Gastroesophageal sphincter (tissue), 4 donors: Measurements from ENCODE around the gene KCTD21. TPM values are rescaled to one million over a fixed set of nuclear protein-coding genes. Genes with fewer than 3 reads are reported as not detected.

Experiments
- ATAC-seq: fragments of 150-250 bp; one replicate; pipeline ENCODE4 v1.9.1; 2016; ENCODE audit warnings: mild to moderate bottlenecking, moderate library complexity
- H3K27ac ChIP-seq, 4 donors: fragments of 200-600 bp; sonication (generic) in 3 of 4; 1 replicate in 3 of 4; 2 replicates in 1 of 4; pipeline ENCODE4 v1.5.1; 2016 to 2019
- H3K27me3 ChIP-seq: fragments of 200-600 bp; sonication (generic); one replicate; pipeline ENCODE4 v1.5.1; 2019
- H3K36me3 ChIP-seq, 2 donors: fragments of 200-600 bp; sonication (generic); one replicate each; pipeline ENCODE4 v1.5.1; 2019; ENCODE audit warnings: control low read depth in 1 of 2
- H3K4me1 ChIP-seq, 3 donors: fragments of 200-600 bp; sonication (generic); 1 replicate in 2 of 3; 2 replicates in 1 of 3; pipeline ENCODE4 v1.5.1; 2016 to 2019; ENCODE audit warnings: control low read depth in 2 of 3
- H3K4me3 ChIP-seq, 2 donors: fragments of 200-600 bp; sonication (generic); one replicate each; pipeline ENCODE4 v1.5.1; 2019; ENCODE audit warnings: mild to moderate bottlenecking in 1 of 2, moderate library complexity in 1 of 2
- H3K9me3 ChIP-seq, 3 donors: fragments of 200-600 bp; sonication (generic); one replicate each; pipeline ENCODE4 v1.5.1; 2017 to 2019; ENCODE audit warnings: control low read depth in 2 of 3
- EP300 ChIP-seq: sonication (generic); formaldehyde crosslinking; IDR thresholded peaks from one replicate; pipeline ENCODE4 v1.6.1; 2017; ENCODE audit warnings: antibody characterized with exemption, mild to moderate bottlenecking
- POLR2A ChIP-seq, 2 donors: fragments of 450-650 bp; IDR thresholded peaks; one replicate each; pipeline ENCODE4 v1.6.1; 2017; ENCODE audit warnings: antibody characterized with exemption in 2 of 2, mild to moderate bottlenecking in 2 of 2, moderate library complexity in 1 of 2
- POLR2AphosphoS5 ChIP-seq: sonication (generic); formaldehyde crosslinking; IDR thresholded peaks from one replicate; pipeline ENCODE4 v1.6.1; 2017; ENCODE audit warnings: antibody characterized with exemption
- WGBS, 2 donors: methylation state at CpG; one replicate each; pipeline ENCODE4 v1.1.5; 2018; ENCODE audit warnings: low coverage in 1 of 2; 5-methylcytosine and 5-hydroxymethylcytosine counted together
- total RNA-seq, 4 donors: library from RNA; depleted of rRNA; stranded (reverse); fragments of >200 nt; gene quantifications; one replicate each; pipeline ENCODE4 v1.1.0, GENCODE V29; 2016
- TF ChIP-seq, protein P1 (sequence below), 4 experiments: fragments of 200-600 bp in 2 of 4; fragments of 450-650 bp in 2 of 4; sonication (generic) in 1 of 4; IDR thresholded peaks; one replicate each; pipeline ENCODE4 v1.5.1; 2017 to 2019; ENCODE audit warnings: antibody characterized with exemption in 4 of 4, mild to moderate bottlenecking in 2 of 4, moderate library complexity in 2 of 4

Gene KCTD21
- total RNA-seq, 4 donors from 2014 or later, result 5.7 to 18.6 (median 9.9) TPM

- Histone ChIP-seq H3K4me3 (no peak overlapping the region), H3K27me3 (no peaks in the 10 kb centered on the region), H3K36me3 (peaks cover 0 to 39% of the 10 kb centered on the region in 2 donors), H3K4me1 (peaks cover 0 to 34% (median 8%) of the 10 kb centered on the region in 3 donors), H3K9me3 (no peaks in the 10 kb centered on the region), H3K27ac (no peak overlapping the region)
- WGBS, 2 donors, result no CpG with 5 or more reads among the region's 6 CpGs
- TF ChIP-seq POLR2AphosphoS5, result no peak
- no peak for TF ChIP-seq POLR2A (IDR thresholded peaks at IDR 0.05)
- TF ChIP-seq EP300, result no peak
- TF ChIP-seq, protein P1, sequence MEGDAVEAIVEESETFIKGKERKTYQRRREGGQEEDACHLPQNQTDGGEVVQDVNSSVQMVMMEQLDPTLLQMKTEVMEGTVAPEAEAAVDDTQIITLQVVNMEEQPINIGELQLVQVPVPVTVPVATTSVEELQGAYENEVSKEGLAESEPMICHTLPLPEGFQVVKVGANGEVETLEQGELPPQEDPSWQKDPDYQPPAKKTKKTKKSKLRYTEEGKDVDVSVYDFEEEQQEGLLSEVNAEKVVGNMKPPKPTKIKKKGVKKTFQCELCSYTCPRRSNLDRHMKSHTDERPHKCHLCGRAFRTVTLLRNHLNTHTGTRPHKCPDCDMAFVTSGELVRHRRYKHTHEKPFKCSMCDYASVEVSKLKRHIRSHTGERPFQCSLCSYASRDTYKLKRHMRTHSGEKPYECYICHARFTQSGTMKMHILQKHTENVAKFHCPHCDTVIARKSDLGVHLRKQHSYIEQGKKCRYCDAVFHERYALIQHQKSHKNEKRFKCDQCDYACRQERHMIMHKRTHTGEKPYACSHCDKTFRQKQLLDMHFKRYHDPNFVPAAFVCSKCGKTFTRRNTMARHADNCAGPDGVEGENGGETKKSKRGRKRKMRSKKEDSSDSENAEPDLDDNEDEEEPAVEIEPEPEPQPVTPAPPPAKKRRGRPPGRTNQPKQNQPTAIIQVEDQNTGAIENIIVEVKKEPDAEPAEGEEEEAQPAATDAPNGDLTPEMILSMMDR (IDR thresholded peaks at IDR 0.05), result no peak
- ATAC-seq, result no peak
These were observed 16.5 kb downstream of the KCTD21 start for GRCh38 chr11:78171951-78172350.

- peaks cover 0 to 32% of the 10 kb centered on the region in 2 donors for H3K36me3 ChIP-seq
- TF ChIP-seq, protein P1 (IDR thresholded peaks at IDR 0.05), result no peak
- TF ChIP-seq POLR2A (IDR thresholded peaks at IDR 0.05) (no peak), EP300 (no peak), POLR2AphosphoS5 (no peak)
- no peaks in the 10 kb centered on the region for H3K9me3 ChIP-seq
- ATAC-seq, result no peak
- H3K4me1 ChIP-seq, result peaks cover 0 to 36% (median 8%) of the 10 kb centered on the region in 3 donors
- H3K4me3 ChIP-seq, result no peak overlapping the region
- H3K27ac ChIP-seq, result peak overlapping the region in 2 of 4 donors; percentile 82 to 84
- H3K27me3 ChIP-seq, result no peaks in the 10 kb centered on the region
- 75 to 83% methylated on average over 4 to 5 of the region's 7 CpGs for WGBS, 2 donors
These were observed 17.4 kb downstream of the KCTD21 start for GRCh38 chr11:78170874-78171549.

GRCh38 chr11:78170413-78170812, 18.0 kb downstream of the KCTD21 start:
- peaks cover 0 to 36% (median 8%) of the 10 kb centered on the region in 3 donors for H3K4me1 ChIP-seq
- peaks cover 0 to 32% of the 10 kb centered on the region in 2 donors for H3K36me3 ChIP-seq
- peak overlapping the region in 3 of 4 donors; percentile 78 to 84 (median 82) for H3K27ac ChIP-seq
- ATAC-seq, result no peak
- H3K27me3 ChIP-seq, result no peaks in the 10 kb centered on the region
- TF ChIP-seq, protein P1 (IDR thresholded peaks at IDR 0.05), result no peak
- TF ChIP-seq POLR2AphosphoS5 (no peak), EP300 (no peak)
- H3K9me3 ChIP-seq, result no peaks in the 10 kb centered on the region
- 80 to 95% methylated on average over 4 to 10 of the region's 11 CpGs for WGBS, 2 donors
- no peak overlapping the region for H3K4me3 ChIP-seq

- Histone ChIP-seq H3K4me1 (peaks cover 0 to 42% (median 8%) of the 10 kb centered on the region in 3 donors), H3K27me3 (no peaks in the 10 kb centered on the region), H3K9me3 (no peaks in the 10 kb centered on the region), H3K36me3 (peaks cover 0 to 23% of the 10 kb centered on the region in 2 donors), H3K27ac (peak overlapping the region; percentile 26 to 84 (median 80)), H3K4me3 (no peak overlapping the region)
- peak; percentile 93 for ATAC-seq
- TF ChIP-seq EP300 (no peak), POLR2AphosphoS5 (peak; percentile 57)
- TF ChIP-seq, protein P1 (IDR thresholded peaks at IDR 0.05), result no peak
- 58 to 83% methylated on average over 2 to 9 of the region's 17 CpGs for WGBS, 2 donors
These were observed 19.6 kb downstream of the KCTD21 start for GRCh38 chr11:78168539-78169477.
